Measurements from ENCODE around the gene HDAC7. TPM values are rescaled to one million over a fixed set of nuclear protein-coding genes. Genes with fewer than 3 reads are reported as not detected.

The HDAC7 gene
- 103 and 126 TPM in 2 replicates for total RNA-seq

- CTCF ChIA-PET: interaction anchor here (1.2 to 5.2 kb wide), 7 partner anchors 12 to 77 kb away, joined by 3 to 72 read pairs (median 21); no protein-coding TSS in a partner anchor
- Mint-ChIP-seq H3K4me3 (peak within 1 kb of the TSS; percentile 89), H3K27me3 (no peaks in the 10 kb centered on the region), H3K36me3 (ENCODE audit: low read depth) (peaks cover 9% of the 10 kb centered on the region), H3K4me1 (peaks cover 65% of the 10 kb centered on the region), H3K27ac (peak within 1 kb of the TSS; percentile 93), H3K9me3 (no peaks in the 10 kb centered on the region)
- intact Hi-C loops (cut with micrococcal nuclease): loop anchor here (1.0 to 2.0 kb wide), 6 partner anchors 9 to 41 kb away; no protein-coding TSS in a partner anchor
- POLR2A ChIA-PET: interaction anchor here (0.6 to 19.6 kb wide), 11 partner anchors 10 to 114 kb away, joined by 3 to 573 read pairs (median 4); partner anchors contain the start of genes RPAP3 and SLC48A1
- peak; percentile 57 for DNase-seq
- peak; percentile 76 for ATAC-seq (ENCODE audit: low read depth)
- TF ChIP-seq CTCF (IDR thresholded peaks at IDR 0.05): no peak
These were observed at the start of gene HDAC7 for GRCh38 chr12:47819896-47820630. HDAC7 (minus strand) TSS chr12:47819903; CDS start chr12:47819785, 118 bp downstream.

- H3K27me3 Mint-ChIP-seq: no peaks in the 10 kb centered on the region
- peak; percentile 57 for ATAC-seq (ENCODE audit: low read depth)
- peaks cover 43% of the 10 kb centered on the region for H3K4me1 Mint-ChIP-seq
- TF ChIP-seq CTCF (IDR thresholded peaks at IDR 0.05): no peak
- no peaks in the 10 kb centered on the region for H3K36me3 Mint-ChIP-seq (ENCODE audit: low read depth)
- H3K27ac Mint-ChIP-seq: no peak overlapping the region
- ChIA-PET POLR2A (interaction anchor here (0.6 kb wide), 1 partner anchor 203 kb away, joined by 3 read pairs; no protein-coding TSS in a partner anchor), CTCF (interaction anchor here (0.7 kb wide), 1 partner anchor 89 kb away, joined by 5 read pairs; no protein-coding TSS in a partner anchor)
- intact Hi-C loops (cut with micrococcal nuclease): no loop called here
- peak overlapping the region; percentile 19 for H3K4me3 Mint-ChIP-seq
- no peak for DNase-seq
- H3K9me3 Mint-ChIP-seq: no peaks in the 10 kb centered on the region
These were observed 48.9 kb upstream of the HDAC7 start for GRCh38 chr12:47868552-47869031.

- ChIA-PET POLR2A (interaction anchor here (0.6 kb wide), 1 partner anchor 41 kb away, joined by 9 read pairs; no protein-coding TSS in a partner anchor), CTCF (no interaction called here)
- Mint-ChIP-seq H3K36me3 (ENCODE audit: low read depth) (no peaks in the 10 kb centered on the region), H3K27me3 (no peaks in the 10 kb centered on the region), H3K4me3 (no peak overlapping the region), H3K4me1 (peaks cover 43% of the 10 kb centered on the region), H3K9me3 (no peaks in the 10 kb centered on the region), H3K27ac (no peak overlapping the region)
- no peak for ATAC-seq (ENCODE audit: low read depth)
- DNase-seq: no peak
- intact Hi-C loops (cut with micrococcal nuclease): no loop called here
- TF ChIP-seq CTCF (IDR thresholded peaks at IDR 0.05): no peak
These were observed 48.3 kb upstream of the HDAC7 start for GRCh38 chr12:47868041-47868440.

DNA sequence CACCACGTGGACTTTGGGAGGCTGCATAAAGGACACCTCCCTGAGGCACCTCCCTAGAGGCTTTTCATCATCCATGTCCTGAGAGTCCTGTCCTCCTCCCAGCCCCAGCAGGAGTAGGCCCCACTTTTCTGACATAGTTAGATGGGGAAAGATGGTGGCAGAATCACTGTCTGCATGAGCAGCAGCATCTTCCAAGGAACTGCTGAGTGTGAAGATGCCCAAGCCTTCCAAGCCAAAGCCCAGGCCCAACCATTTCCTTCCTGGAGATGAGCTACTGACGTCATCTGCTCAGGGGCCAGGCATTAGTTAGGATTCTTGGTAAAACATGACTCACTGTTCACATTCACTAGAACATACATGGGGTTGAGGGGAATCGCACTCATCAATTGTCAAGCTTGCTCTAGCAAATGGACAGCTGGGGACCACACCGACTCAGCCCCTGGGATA lies 47.8 kb upstream of the HDAC7 start:
- intact Hi-C loops (cut with micrococcal nuclease): no loop called here
- H3K36me3 Mint-ChIP-seq (ENCODE audit: low read depth): no peaks in the 10 kb centered on the region
- ATAC-seq (ENCODE audit: low read depth) (no peak), DNase-seq (no peak)
- H3K4me1 Mint-ChIP-seq: peaks cover 43% of the 10 kb centered on the region
- H3K27me3 Mint-ChIP-seq: no peaks in the 10 kb centered on the region
- no peak overlapping the region for H3K27ac Mint-ChIP-seq
- no peaks in the 10 kb centered on the region for H3K9me3 Mint-ChIP-seq
- TF ChIP-seq CTCF (IDR thresholded peaks at IDR 0.05): no peak
- CTCF ChIA-PET: no interaction called here
- POLR2A ChIA-PET: interaction anchor here (0.6 kb wide), 1 partner anchor 41 kb away, joined by 9 read pairs; no protein-coding TSS in a partner anchor
- H3K4me3 Mint-ChIP-seq: no peak overlapping the region

DNA sequence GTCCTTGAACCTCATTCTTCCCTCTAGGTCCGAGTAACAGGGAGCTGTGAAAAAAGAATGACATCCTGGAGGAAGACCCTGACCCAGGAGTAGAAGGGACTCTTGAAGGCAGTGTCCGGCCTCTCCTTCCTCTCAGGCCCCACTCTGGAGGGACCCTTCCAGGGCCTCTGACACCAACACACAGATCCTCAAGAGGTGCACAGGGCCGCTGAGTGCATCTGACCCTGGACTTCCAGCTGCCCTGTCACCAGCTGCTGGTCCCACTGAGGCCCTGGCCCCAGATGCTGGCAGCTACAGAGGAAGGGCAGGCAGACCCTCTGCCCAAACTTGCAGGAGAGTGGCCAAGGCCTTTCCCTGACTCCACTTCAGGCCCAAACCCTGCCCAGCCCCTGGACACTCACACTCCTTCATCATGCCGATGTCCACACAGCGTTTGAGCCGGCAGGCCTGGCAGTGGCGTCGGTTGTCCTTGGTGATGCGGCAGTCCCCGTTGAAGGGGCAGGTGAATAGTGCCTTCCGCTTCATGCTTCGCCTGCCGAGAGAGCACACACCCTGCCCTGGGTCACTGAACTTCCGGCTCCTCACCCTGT lies 45.0 kb upstream of the HDAC7 start:
- Mint-ChIP-seq H3K4me1 (peaks cover 24% of the 10 kb centered on the region), H3K27ac (no peak overlapping the region), H3K27me3 (no peaks in the 10 kb centered on the region), H3K36me3 (ENCODE audit: low read depth) (no peaks in the 10 kb centered on the region), H3K4me3 (no peak overlapping the region), H3K9me3 (no peaks in the 10 kb centered on the region)
- no peak for DNase-seq
- no peak for TF ChIP-seq CTCF (IDR thresholded peaks at IDR 0.05)
- ATAC-seq (ENCODE audit: low read depth): no peak
- intact Hi-C loops (cut with micrococcal nuclease): no loop called here
- ChIA-PET CTCF (no interaction called here), POLR2A (interaction anchor here (0.7 kb wide), 1 partner anchor 108 kb away, joined by 4 read pairs; no protein-coding TSS in a partner anchor)

Data from activated B cell treated with CpG ODN at 0.5 μM for 24 hours (primary cell).